Measurements from ENCODE around the gene INTS11. TPM values are rescaled to one million over a fixed set of nuclear protein-coding genes. Genes with fewer than 3 reads are reported as not detected.
A peak's percentile ranks its signal among the peaks of the same experiment; 100 is the strongest.

INTS11 gene
- total and polyA plus RNA-seq, 9 of the 15 experiments (the other 6 are each of a cell fraction or from before 2014, with no cell fraction given) = 3.6 to 183 (median 110) TPM

DNA sequence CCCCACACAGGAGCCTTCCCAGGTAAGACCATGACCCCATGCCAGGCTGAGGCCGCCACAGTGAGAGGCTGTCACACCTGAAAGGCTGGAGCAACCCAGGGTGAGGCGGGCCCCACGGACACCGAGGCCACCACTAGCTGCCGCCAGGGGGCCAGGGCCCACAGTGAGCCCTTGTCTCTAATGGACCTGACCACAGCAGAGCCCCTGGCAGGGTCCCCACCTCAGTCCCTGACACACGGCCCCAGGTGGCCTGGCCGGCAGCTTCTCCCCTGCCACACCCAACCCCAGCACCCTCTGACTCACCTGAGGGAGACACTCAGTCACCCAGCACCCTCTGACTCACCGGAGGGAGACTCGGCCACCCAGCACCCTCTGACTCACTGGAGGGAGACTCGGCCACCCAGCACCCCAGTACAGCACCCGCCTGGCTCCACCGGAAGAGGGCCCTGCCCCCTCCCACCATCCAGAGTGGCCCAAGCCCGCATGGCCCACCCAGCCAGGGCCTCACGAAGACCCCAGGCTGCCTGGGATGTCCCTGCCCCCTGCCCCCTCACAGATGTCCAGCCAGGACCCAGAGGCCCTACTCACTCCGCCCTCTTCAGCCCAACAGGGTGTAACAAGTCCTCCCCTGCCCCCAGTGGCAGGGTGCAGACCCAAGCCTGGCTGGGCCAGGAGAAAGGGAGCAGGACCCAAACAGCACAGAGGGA lies 20.3 kb upstream of the INTS11 start (continued):
- TF ChIP-seq, protein P1, sequence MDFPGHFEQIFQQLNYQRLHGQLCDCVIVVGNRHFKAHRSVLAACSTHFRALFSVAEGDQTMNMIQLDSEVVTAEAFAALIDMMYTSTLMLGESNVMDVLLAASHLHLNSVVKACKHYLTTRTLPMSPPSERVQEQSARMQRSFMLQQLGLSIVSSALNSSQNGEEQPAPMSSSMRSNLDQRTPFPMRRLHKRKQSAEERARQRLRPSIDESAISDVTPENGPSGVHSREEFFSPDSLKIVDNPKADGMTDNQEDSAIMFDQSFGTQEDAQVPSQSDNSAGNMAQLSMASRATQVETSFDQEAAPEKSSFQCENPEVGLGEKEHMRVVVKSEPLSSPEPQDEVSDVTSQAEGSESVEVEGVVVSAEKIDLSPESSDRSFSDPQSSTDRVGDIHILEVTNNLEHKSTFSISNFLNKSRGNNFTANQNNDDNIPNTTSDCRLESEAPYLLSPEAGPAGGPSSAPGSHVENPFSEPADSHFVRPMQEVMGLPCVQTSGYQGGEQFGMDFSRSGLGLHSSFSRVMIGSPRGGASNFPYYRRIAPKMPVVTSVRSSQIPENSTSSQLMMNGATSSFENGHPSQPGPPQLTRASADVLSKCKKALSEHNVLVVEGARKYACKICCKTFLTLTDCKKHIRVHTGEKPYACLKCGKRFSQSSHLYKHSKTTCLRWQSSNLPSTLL (IDR thresholded peaks at IDR 0.05) = no peak
- TF ChIP-seq NR2C1 (IDR thresholded peaks at IDR 0.05) = no peak
- TF ChIP-seq NR2C1 (tag; IDR thresholded peaks at IDR 0.05) = no peak
- TF ChIP-seq, protein P2, sequence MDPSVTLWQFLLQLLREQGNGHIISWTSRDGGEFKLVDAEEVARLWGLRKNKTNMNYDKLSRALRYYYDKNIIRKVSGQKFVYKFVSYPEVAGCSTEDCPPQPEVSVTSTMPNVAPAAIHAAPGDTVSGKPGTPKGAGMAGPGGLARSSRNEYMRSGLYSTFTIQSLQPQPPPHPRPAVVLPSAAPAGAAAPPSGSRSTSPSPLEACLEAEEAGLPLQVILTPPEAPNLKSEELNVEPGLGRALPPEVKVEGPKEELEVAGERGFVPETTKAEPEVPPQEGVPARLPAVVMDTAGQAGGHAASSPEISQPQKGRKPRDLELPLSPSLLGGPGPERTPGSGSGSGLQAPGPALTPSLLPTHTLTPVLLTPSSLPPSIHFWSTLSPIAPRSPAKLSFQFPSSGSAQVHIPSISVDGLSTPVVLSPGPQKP (CRISPR knock-in tag; IDR thresholded peaks at IDR 0.05) = no peak
- TF ChIP-seq ESRRB (CRISPR knock-in tag; IDR thresholded peaks at IDR 0.05; ENCODE audit: borderline replicate concordance) = no peak
- TF ChIP-seq ZNF436 (CRISPR knock-in tag; IDR thresholded peaks at IDR 0.05) = no peak
- TF ChIP-seq, protein P3, sequence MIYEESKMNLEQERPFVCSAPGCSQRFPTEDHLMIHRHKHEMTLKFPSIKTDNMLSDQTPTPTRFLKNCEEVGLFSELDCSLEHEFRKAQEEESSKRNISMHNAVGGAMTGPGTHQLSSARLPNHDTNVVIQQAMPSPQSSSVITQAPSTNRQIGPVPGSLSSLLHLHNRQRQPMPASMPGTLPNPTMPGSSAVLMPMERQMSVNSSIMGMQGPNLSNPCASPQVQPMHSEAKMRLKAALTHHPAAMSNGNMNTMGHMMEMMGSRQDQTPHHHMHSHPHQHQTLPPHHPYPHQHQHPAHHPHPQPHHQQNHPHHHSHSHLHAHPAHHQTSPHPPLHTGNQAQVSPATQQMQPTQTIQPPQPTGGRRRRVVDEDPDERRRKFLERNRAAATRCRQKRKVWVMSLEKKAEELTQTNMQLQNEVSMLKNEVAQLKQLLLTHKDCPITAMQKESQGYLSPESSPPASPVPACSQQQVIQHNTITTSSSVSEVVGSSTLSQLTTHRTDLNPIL (CRISPR knock-in tag; IDR thresholded peaks at IDR 0.05) = no peak
- no peak for TF ChIP-seq POLR2A (conservative IDR thresholded peaks at IDR 0.05)
- no peak for TF ChIP-seq ZNF197 (CRISPR knock-in tag; IDR thresholded peaks at IDR 0.05; ENCODE audit: low read depth)
- TF ChIP-seq, protein P4, sequence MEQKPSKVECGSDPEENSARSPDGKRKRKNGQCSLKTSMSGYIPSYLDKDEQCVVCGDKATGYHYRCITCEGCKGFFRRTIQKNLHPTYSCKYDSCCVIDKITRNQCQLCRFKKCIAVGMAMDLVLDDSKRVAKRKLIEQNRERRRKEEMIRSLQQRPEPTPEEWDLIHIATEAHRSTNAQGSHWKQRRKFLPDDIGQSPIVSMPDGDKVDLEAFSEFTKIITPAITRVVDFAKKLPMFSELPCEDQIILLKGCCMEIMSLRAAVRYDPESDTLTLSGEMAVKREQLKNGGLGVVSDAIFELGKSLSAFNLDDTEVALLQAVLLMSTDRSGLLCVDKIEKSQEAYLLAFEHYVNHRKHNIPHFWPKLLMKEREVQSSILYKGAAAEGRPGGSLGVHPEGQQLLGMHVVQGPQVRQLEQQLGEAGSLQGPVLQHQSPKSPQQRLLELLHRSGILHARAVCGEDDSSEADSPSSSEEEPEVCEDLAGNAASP (IDR thresholded peaks at IDR 0.05) = no peak
- no peak for TF ChIP-seq RFX5 (IDR thresholded peaks at IDR 0.05; ENCODE audit: low read depth, low read length)
- no peak for TF ChIP-seq ZNF143 (CRISPR knock-in tag; IDR thresholded peaks at IDR 0.05)
- no peak for TF ChIP-seq BACH1 (tag; IDR thresholded peaks at IDR 0.05)
- no peak for TF ChIP-seq ZKSCAN1 (IDR thresholded peaks at IDR 0.05; ENCODE audit: low read depth, low read length)
- no peak for TF ChIP-seq FIP1L1 (IDR thresholded peaks at IDR 0.05; ENCODE audit: low read depth, low read length, poor library complexity, severe bottlenecking)
- no peak for TF ChIP-seq TBL1XR1 (IDR thresholded peaks at IDR 0.05; ENCODE audit: low read length in 2 of 2)
- no peak for TF ChIP-seq ZNF668 (CRISPR knock-in tag; IDR thresholded peaks at IDR 0.05)
- no peak for TF ChIP-seq DMBX1 (CRISPR knock-in tag; IDR thresholded peaks at IDR 0.05; ENCODE audit: borderline replicate concordance)
- TF ChIP-seq, protein P5, sequence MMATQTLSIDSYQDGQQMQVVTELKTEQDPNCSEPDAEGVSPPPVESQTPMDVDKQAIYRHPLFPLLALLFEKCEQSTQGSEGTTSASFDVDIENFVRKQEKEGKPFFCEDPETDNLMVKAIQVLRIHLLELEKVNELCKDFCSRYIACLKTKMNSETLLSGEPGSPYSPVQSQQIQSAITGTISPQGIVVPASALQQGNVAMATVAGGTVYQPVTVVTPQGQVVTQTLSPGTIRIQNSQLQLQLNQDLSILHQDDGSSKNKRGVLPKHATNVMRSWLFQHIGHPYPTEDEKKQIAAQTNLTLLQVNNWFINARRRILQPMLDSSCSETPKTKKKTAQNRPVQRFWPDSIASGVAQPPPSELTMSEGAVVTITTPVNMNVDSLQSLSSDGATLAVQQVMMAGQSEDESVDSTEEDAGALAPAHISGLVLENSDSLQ (IDR thresholded peaks at IDR 0.05) = no peak
- no peak for TF ChIP-seq PML (IDR thresholded peaks at IDR 0.05; ENCODE audit: low read length)
- TF ChIP-seq ZNF347 (CRISPR knock-in tag; IDR thresholded peaks at IDR 0.05; ENCODE audit: low read depth) = no peak
- no peak for TF ChIP-seq ZSCAN29 (IDR thresholded peaks at IDR 0.05)
- TF ChIP-seq SMARCA5 (IDR thresholded peaks at IDR 0.05) = peak; percentile 79
- no peak for TF ChIP-seq TEAD4 (IDR thresholded peaks at IDR 0.05; ENCODE audit: low read length)
- no peak for TF ChIP-seq TEAD4 (CRISPR knock-in tag; IDR thresholded peaks at IDR 0.05; ENCODE audit: borderline replicate concordance)

Data from K562 (cell line).